ENCODE results near the gene HECW1. TPM values are rescaled to one million over a fixed set of nuclear protein-coding genes. Genes with fewer than 3 reads are reported as not detected.

The HECW1 gene
- total and polyA plus RNA-seq, 2 of the 13 experiments (the other 11 are each of a cell fraction or from before 2014, with no cell fraction given): not detected

DNA sequence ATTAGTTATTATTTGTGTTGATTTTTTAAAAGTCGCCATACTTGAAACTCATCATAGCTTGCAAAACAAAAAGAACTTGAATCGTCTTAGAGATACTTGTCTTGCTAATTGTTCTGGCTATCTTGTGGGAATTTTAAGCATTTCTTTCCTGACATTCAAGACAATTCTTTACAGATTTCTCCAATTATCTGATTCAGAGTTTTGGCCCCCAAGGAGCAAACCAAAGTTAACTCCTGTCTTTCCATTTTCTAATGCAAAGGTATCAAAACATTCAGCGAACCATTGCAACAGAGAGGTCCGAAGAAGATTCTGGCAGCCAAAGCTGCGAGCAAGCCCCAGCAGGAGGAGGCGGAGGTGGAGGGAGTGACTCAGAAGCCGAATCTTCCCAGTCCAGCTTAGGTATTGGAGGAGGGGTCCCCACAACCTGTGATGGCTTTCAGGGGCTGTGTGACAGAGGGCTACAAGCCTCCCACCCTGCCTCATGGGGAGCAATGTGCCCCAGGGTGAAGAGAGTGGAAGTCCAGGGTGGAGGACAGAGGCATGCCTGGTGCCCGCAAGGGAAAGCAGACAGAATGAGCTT is 351.0 kb downstream of the HECW1 start (continued):
- TF ChIP-seq ZNF326 (CRISPR knock-in tag; IDR thresholded peaks at IDR 0.05; ENCODE audit: borderline replicate concordance) (no peak), ZNF101 (CRISPR knock-in tag; IDR thresholded peaks at IDR 0.05; ENCODE audit: borderline replicate concordance, low read depth) (no peak), ZFY (CRISPR knock-in tag; IDR thresholded peaks at IDR 0.05) (no peak), ZFP62 (CRISPR knock-in tag; IDR thresholded peaks at IDR 0.05) (no peak), HIVEP1 (CRISPR knock-in tag; IDR thresholded peaks at IDR 0.05) (no peak)
- TF ChIP-seq, protein P1, sequence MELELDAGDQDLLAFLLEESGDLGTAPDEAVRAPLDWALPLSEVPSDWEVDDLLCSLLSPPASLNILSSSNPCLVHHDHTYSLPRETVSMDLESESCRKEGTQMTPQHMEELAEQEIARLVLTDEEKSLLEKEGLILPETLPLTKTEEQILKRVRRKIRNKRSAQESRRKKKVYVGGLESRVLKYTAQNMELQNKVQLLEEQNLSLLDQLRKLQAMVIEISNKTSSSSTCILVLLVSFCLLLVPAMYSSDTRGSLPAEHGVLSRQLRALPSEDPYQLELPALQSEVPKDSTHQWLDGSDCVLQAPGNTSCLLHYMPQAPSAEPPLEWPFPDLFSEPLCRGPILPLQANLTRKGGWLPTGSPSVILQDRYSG (CRISPR knock-in tag; IDR thresholded peaks at IDR 0.05): no peak

DNA sequence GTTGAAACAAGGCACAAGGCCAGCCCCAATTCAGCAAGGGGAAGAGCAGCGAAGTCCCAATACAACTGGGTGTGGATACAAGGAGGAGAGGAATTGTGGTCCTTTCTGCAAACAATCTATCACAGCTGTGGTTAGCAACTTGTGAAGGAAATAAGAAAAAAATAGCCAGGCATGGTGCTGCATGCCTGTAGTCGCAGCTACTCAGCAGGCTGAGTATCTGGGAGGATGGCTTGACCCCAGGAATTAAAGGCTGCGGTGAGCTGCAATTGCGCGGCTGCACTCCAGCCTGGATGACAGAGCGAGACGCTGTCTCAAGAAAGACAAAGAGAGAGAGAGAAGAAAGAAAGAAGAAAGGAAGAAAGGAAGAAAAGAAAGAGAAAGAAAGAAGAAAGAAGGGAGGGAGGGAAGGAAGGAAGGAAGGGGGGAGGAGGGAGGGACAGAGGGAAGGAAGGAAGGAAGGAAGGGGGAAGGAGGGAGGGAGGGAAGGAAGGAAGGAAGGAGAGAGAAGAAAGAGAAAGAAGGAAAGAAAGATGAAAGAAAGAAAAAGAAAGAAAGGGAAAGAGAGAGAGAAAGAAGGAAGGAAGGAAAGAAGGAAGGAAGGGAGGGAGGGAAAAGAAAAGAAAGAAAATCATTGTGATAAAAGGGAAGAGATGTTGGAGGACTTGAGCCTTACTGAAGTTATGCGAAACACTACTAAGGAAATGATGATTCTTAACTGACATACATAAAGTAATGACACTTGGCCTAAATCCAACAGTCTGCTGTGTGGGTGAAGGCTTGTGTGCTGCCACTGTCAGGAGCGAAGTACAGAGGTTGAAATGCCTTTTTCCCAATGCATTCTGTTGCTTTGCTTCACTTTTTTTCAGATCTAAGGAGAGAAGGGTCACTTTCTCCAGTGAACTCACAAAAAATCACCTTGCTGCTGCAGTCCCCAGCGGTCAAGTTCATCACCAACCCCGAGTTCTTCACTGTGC is 353.4 kb downstream of the HECW1 start:
- peak; percentile 36; the same call in 2 of the 3 replicates for ATAC-seq
- POLR2A ChIA-PET: no interaction called here

More for the DNA sequence above, 353.4 kb downstream of the HECW1 start:
- WGBS (ENCODE audit: low lambda C conversion rate): 66% methylated on average over 11 of the region's 11 CpGs
- peaks cover 73% of the 10 kb centered on the region for H3K4me1 ChIP-seq (ENCODE audit: insufficient read depth, low read length)
- intact Hi-C loops (cut with micrococcal nuclease; ENCODE audit: unreplicated experiment): no loop called here
- H3K9me3 ChIP-seq (ENCODE audit: low read length): no peaks in the 10 kb centered on the region
- FAIRE-seq (peak; percentile 58), DNase-seq (ENCODE audit: low spot score) (no peak)
- H2AFZ ChIP-seq (ENCODE audit: low read length): no peak overlapping the region
- peak overlapping the region; percentile 46 for H3K4me2 ChIP-seq (ENCODE audit: low read depth, low read length)
- H3K79me2 ChIP-seq (ENCODE audit: insufficient read depth, low read length): no peaks in the 10 kb centered on the region
- in situ Hi-C loops (cut with HindIII; ENCODE audit: extremely low pct_ligation_motif_present, low pct_unique_long_range_greater_than_20kb): loop anchor here (25.0 kb wide), 2 partner anchors 246 to 371 kb away; no protein-coding TSS in a partner anchor
- H4K20me1 ChIP-seq (ENCODE audit: insufficient read depth, low read length): no peaks in the 10 kb centered on the region
- H3K27ac ChIP-seq (ENCODE audit: extremely low read length, insufficient read depth, low read length): no peak overlapping the region
- H3K4me3 ChIP-seq (replicated peaks in 1 of 3; ENCODE audit: insufficient read depth in 1 of 3, low read depth in 2 of 3, low read length in 3 of 3): no peak overlapping the region
- peaks cover 0 to 21% of the 10 kb centered on the region in 2 experiments; a peak in 4 of 5 replicates for H3K27me3 ChIP-seq (ENCODE audit: control insufficient read depth in 1 of 2, insufficient read depth in 2 of 2, low read length in 2 of 2)
- BruUV-seq (replicated peaks): no TSS peak
- no peaks in the 10 kb centered on the region for H3K36me3 ChIP-seq (replicated peaks in 1 of 2; ENCODE audit: control insufficient read depth in 1 of 2, insufficient read depth in 2 of 2, low read length in 2 of 2)
- TF ChIP-seq ZNF205 (CRISPR knock-in tag; IDR thresholded peaks at IDR 0.05): no peak
- TF ChIP-seq, protein P2, sequence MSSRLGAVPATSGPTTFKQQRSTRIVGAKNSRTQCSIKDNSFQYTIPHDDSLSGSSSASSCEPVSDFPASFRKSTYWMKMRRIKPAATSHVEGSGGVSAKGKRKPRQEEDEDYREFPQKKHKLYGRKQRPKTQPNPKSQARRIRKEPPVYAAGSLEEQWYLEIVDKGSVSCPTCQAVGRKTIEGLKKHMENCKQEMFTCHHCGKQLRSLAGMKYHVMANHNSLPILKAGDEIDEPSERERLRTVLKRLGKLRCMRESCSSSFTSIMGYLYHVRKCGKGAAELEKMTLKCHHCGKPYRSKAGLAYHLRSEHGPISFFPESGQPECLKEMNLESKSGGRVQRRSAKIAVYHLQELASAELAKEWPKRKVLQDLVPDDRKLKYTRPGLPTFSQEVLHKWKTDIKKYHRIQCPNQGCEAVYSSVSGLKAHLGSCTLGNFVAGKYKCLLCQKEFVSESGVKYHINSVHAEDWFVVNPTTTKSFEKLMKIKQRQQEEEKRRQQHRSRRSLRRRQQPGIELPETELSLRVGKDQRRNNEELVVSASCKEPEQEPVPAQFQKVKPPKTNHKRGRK (CRISPR knock-in tag; IDR thresholded peaks at IDR 0.05): peak; percentile 94
- TF ChIP-seq, protein P3, sequence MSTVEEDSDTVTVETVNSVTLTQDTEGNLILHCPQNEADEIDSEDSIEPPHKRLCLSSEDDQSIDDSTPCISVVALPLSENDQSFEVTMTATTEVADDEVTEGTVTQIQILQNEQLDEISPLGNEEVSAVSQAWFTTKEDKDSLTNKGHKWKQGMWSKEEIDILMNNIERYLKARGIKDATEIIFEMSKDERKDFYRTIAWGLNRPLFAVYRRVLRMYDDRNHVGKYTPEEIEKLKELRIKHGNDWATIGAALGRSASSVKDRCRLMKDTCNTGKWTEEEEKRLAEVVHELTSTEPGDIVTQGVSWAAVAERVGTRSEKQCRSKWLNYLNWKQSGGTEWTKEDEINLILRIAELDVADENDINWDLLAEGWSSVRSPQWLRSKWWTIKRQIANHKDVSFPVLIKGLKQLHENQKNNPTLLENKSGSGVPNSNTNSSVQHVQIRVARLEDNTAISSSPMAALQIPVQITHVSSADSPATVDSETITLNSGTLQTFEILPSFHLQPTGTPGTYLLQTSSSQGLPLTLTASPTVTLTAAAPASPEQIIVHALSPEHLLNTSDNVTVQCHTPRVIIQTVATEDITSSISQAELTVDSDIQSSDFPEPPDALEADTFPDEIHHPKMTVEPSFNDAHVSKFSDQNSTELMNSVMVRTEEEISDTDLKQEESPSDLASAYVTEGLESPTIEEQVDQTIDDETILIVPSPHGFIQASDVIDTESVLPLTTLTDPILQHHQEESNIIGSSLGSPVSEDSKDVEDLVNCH (CRISPR knock-in tag; IDR thresholded peaks at IDR 0.05): no peak
- 0 out of 2 replicates have a peak, but pooled peaks have one; percentile 14 for TF ChIP-seq HNF4G (IDR thresholded peaks at IDR 0.05; ENCODE audit: borderline replicate concordance, low read depth, low read length)
- no peak for TF ChIP-seq HNF4G (CRISPR knock-in tag; IDR thresholded peaks at IDR 0.05; ENCODE audit: borderline replicate concordance, low read depth)
- no peak for TF ChIP-seq ZNF83 (CRISPR knock-in tag; IDR thresholded peaks at IDR 0.05; ENCODE audit: borderline replicate concordance)
- H3K9ac ChIP-seq (ENCODE audit: insufficient read depth, low read depth, low read length): no peak overlapping the region
- CTCF ChIA-PET (ENCODE audit: low intra/inter-chr PET ratio, low total read pairs): no interaction called here

Measured in HepG2 (cell line).